NT2/D1 (cell line): ENCODE data around the gene SHB.
"Not testable (repeated sequence)": the region's sequence is repeated elsewhere in the genome, so short reads cannot be mapped to it uniquely, and the experiment has no call there.

Experiments
- DNase-seq: peaks from one replicate; pipeline ENCODE4 v3.0.0-alpha.2; 2011; ENCODE audit warnings: low read depth, low spot score
- H3K27me3 ChIP-seq: 2 replicates; pipeline ENCODE4 v1.6.0; 2011; ENCODE audit warnings: mild to moderate bottlenecking; ENCODE audit not compliant: insufficient read length, insufficient read depth
- H3K36me3 ChIP-seq: 2 replicates; pipeline ENCODE4 v1.6.1; 2011; ENCODE audit warnings: mild to moderate bottlenecking, low read length, mixed read lengths; ENCODE audit not compliant: insufficient read depth, insufficient read length
- H3K4me1 ChIP-seq: 2 replicates; pipeline ENCODE4 v1.5.1; 2011; ENCODE audit not compliant: insufficient read depth, insufficient read length
- H3K4me3 ChIP-seq: 2 replicates; pipeline ENCODE4 v1.5.1; 2011; ENCODE audit warnings: low read depth; ENCODE audit not compliant: insufficient read length
- H3K9ac ChIP-seq: 2 replicates; pipeline ENCODE4 v1.6.0; 2011; ENCODE audit warnings: low read depth; ENCODE audit not compliant: insufficient read length
- H3K9me3 ChIP-seq: 2 replicates; pipeline ENCODE4 v1.5.1; 2011; ENCODE audit warnings: mild to moderate bottlenecking, low read length; ENCODE audit not compliant: insufficient read depth
- SUZ12 ChIP-seq: IDR thresholded peaks from 2 replicates; pipeline ENCODE4 v1.6.1; 2011; ENCODE audit not compliant: insufficient read length, insufficient read depth; ENCODE audit errors: extremely low read depth
- YY1 ChIP-seq: IDR thresholded peaks from 2 replicates; pipeline ENCODE4 v1.6.1; 2011; ENCODE audit not compliant: insufficient read length, insufficient read depth
- ZNF274 ChIP-seq: IDR thresholded peaks from 2 replicates; pipeline ENCODE4 v1.6.1; 2011; ENCODE audit warnings: mild to moderate bottlenecking, low read depth, low read length

SHB gene

GRCh38 chr9:37968228-37968701, 100.8 kb downstream of the SHB start:
- no peak for DNase-seq
- Histone ChIP-seq H3K4me3 (no peak overlapping the region), H3K9ac (no peak overlapping the region), H3K9me3 (no peaks in the 10 kb centered on the region), H3K27me3 (no peaks in the 10 kb centered on the region), H3K36me3 (peaks cover 94% of the 10 kb centered on the region), H3K4me1 (peaks cover 3% of the 10 kb centered on the region)
- no peak for TF ChIP-seq SUZ12
- TF ChIP-seq ZNF274 = no peak
- no peak for TF ChIP-seq YY1

- TF ChIP-seq YY1 = no peak
- Histone ChIP-seq H3K9ac (no peak overlapping the region), H3K27me3 (no peaks in the 10 kb centered on the region), H3K9me3 (no peaks in the 10 kb centered on the region), H3K36me3 (peaks cover 96% of the 10 kb centered on the region), H3K4me3 (no peak overlapping the region), H3K4me1 (peaks cover 3% of the 10 kb centered on the region)
- no peak for DNase-seq
Observed at GRCh38 chr9:37967761-37968080, 101.3 kb downstream of the SHB start.

- Histone ChIP-seq H3K27me3 (no peaks in the 10 kb centered on the region), H3K4me3 (no peak overlapping the region), H3K9ac (no peak overlapping the region), H3K9me3 (no peaks in the 10 kb centered on the region), H3K4me1 (peaks cover 3% of the 10 kb centered on the region), H3K36me3 (peaks cover 96% of the 10 kb centered on the region)
- DNase-seq = no peak
- no peak for TF ChIP-seq ZNF274
- no peak for TF ChIP-seq YY1
- TF ChIP-seq SUZ12 = no peak
Observed at GRCh38 chr9:37967014-37967760, 101.8 kb downstream of the SHB start.

- H3K9ac ChIP-seq = no peak overlapping the region
- H3K27me3 ChIP-seq = no peaks in the 10 kb centered on the region
- H3K9me3 ChIP-seq = no peaks in the 10 kb centered on the region
- peaks cover 3% of the 10 kb centered on the region for H3K4me1 ChIP-seq
- no peak overlapping the region for H3K4me3 ChIP-seq
- DNase-seq = no peak
- TF ChIP-seq ZNF274 (no peak), SUZ12 (no peak), YY1 (no peak)
- H3K36me3 ChIP-seq = peaks cover 96% of the 10 kb centered on the region
Observed at GRCh38 chr9:37966412-37967013, 102.5 kb downstream of the SHB start.

- not testable (repeated sequence) for H3K4me1 ChIP-seq, H3K9me3 ChIP-seq, H3K4me3 ChIP-seq, H3K9ac ChIP-seq, DNase-seq, H3K27me3 ChIP-seq
- H3K36me3 ChIP-seq = peaks cover 95% of the 10 kb centered on the region
Observed at GRCh38 chr9:37965676-37966345, 103.2 kb downstream of the SHB start.

DNA sequence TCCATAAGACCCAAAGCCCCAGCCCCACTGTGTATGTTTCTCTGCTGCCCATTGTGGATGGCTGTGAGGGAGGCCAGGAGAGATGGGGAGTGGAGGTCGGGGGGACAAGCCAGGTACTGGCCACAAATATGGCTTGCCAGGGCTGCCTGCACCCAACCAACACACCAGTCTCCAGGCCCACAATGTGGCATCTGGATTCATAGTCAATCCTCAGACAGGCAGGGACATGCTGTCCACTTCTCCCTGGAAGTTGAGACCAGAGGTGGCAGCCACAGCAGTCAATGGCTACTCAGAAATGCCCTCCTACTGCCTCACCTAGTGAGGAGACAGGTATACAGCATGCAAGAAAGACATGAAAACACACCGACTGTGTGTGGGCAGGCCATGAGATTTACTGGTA, 103.9 kb downstream of the SHB start:
- H3K9ac ChIP-seq = no peak overlapping the region
- DNase-seq = no peak
- H3K4me3 ChIP-seq = no peak overlapping the region
- TF ChIP-seq ZNF274 = no peak
- no peak for TF ChIP-seq YY1
- no peak for TF ChIP-seq SUZ12
- peaks cover 3% of the 10 kb centered on the region for H3K4me1 ChIP-seq
- peaks cover 94% of the 10 kb centered on the region for H3K36me3 ChIP-seq
- no peaks in the 10 kb centered on the region for H3K27me3 ChIP-seq
- no peaks in the 10 kb centered on the region for H3K9me3 ChIP-seq

DNA sequence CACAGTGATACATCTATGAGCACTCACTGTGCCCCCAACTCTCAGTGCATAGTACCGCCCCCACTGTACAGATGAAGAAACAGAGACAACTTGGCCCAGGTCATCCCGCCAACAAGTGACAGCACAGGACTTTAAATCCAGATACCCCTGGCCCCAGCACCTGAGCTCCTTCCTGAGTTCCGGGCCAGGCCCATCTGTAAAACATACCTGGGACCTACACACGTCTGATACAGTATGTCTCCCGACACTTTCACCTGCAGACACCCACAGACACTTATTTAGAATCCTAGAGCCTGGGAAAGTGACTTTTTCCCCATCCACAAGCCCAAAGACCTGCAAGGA, 104.3 kb downstream of the SHB start:
- DNase-seq = no peak
- no peak overlapping the region for H3K4me3 ChIP-seq
- H3K9ac ChIP-seq = no peak overlapping the region
- H3K36me3 ChIP-seq = peaks cover 90% of the 10 kb centered on the region
- no peaks in the 10 kb centered on the region for H3K27me3 ChIP-seq
- H3K4me1 ChIP-seq = peaks cover 3% of the 10 kb centered on the region
- TF ChIP-seq YY1 (no peak), ZNF274 (no peak), SUZ12 (no peak)
- no peaks in the 10 kb centered on the region for H3K9me3 ChIP-seq
